Mesendoderm (in vitro differentiated cells): ENCODE data around the gene ASTN2.

ENCODE experiments used
- DNase-seq: peaks from one replicate; pipeline ENCODE4 v3.0.0; 2013
- H2AK5ac ChIP-seq: 2 replicates; pipeline ENCODE4 v1.6.1; 2013; ENCODE audit warnings: low read length, inconsistent platforms
- H2BK120ac ChIP-seq: 2 replicates; pipeline ENCODE4 v1.6.1; 2013; ENCODE audit warnings: low read depth, mild to moderate bottlenecking, low read length, moderate library complexity, mixed read lengths
- H2BK15ac ChIP-seq: replicated peaks from 2 replicates; pipeline ENCODE4 v1.6.1; 2013; ENCODE audit warnings: low read depth, mild to moderate bottlenecking, moderate library complexity
- H2BK5ac ChIP-seq: 2 replicates; pipeline ENCODE4 v1.6.1; 2013; ENCODE audit warnings: low read length, inconsistent platforms
- H3K18ac ChIP-seq: 2 replicates; pipeline ENCODE4 v1.6.1; 2013; ENCODE audit warnings: mild to moderate bottlenecking, low read length, mixed read lengths
- H3K23ac ChIP-seq: one replicate; pipeline ENCODE4 v1.6.1; 2013; ENCODE audit warnings: low read length
- H3K27ac ChIP-seq: 2 replicates; pipeline ENCODE4 v1.5.1; 2013; ENCODE audit warnings: low read depth, mild to moderate bottlenecking, inconsistent platforms, low read length, moderate library complexity
- H3K27me3 ChIP-seq: 2 replicates; pipeline ENCODE4 v1.6.1; 2013; ENCODE audit warnings: low read length, control low read depth, mild to moderate bottlenecking, inconsistent platforms; ENCODE audit not compliant: insufficient read depth, poor library complexity
- H3K36me3 ChIP-seq: 2 replicates; pipeline ENCODE4 v1.6.1; 2013; ENCODE audit warnings: low read length, inconsistent platforms; ENCODE audit not compliant: control insufficient read depth, insufficient read depth
- H3K4ac ChIP-seq: one replicate; pipeline ENCODE4 v1.6.1; 2013; ENCODE audit warnings: low read depth, mild to moderate bottlenecking, low read length, moderate library complexity
- H3K4me1 ChIP-seq: 2 replicates; pipeline ENCODE4 v1.6.1; 2013; ENCODE audit warnings: low read depth, low read length, inconsistent platforms; ENCODE audit not compliant: control insufficient read depth
- H3K4me2 ChIP-seq: 2 replicates; pipeline ENCODE4 v1.6.1; 2013; ENCODE audit warnings: low read length
- H3K4me3 ChIP-seq: 2 replicates; pipeline ENCODE4 v1.5.1; 2013; ENCODE audit warnings: mild to moderate bottlenecking, low read length
- H3K56ac ChIP-seq: one replicate; pipeline ENCODE4 v1.6.1; 2013; ENCODE audit warnings: low read length
- H3K79me1 ChIP-seq: 2 replicates; pipeline ENCODE4 v1.6.1; 2013; ENCODE audit warnings: low read length, inconsistent platforms
- H3K79me2 ChIP-seq: 2 replicates; pipeline ENCODE4 v1.6.1; 2013; ENCODE audit warnings: mild to moderate bottlenecking, low read length; ENCODE audit not compliant: control insufficient read depth, insufficient read depth
- H3K9ac ChIP-seq: 2 replicates; pipeline ENCODE4 v1.6.1; 2013; ENCODE audit warnings: low read length, inconsistent platforms
- H4K5ac ChIP-seq: one replicate; pipeline ENCODE4 v1.6.1; 2013; ENCODE audit warnings: low read length
- H4K8ac ChIP-seq: one replicate; pipeline ENCODE4 v1.6.1; 2013; ENCODE audit warnings: low read depth, mild to moderate bottlenecking, control low read depth, low read length, moderate library complexity
- WGBS: extraction: QIAGEN DNeasy Blood & Tissue Kit; methylation state at CpG from one replicate; pipeline ENCODE4 v1.1.7; 2013; ENCODE audit warnings: low lambda C conversion rate, missing lambda C conversion rate; ENCODE audit not compliant: insufficient coverage; ENCODE audit errors: extremely low coverage; 5-methylcytosine and 5-hydroxymethylcytosine counted together

ASTN2 gene

GRCh38 chr9:116940614-116941215, 474.1 kb downstream of the ASTN2 start:
- WGBS: no CpG with 5 or more reads among the region's 4 CpGs
- no peak overlapping the region for H3K4ac ChIP-seq

DNA sequence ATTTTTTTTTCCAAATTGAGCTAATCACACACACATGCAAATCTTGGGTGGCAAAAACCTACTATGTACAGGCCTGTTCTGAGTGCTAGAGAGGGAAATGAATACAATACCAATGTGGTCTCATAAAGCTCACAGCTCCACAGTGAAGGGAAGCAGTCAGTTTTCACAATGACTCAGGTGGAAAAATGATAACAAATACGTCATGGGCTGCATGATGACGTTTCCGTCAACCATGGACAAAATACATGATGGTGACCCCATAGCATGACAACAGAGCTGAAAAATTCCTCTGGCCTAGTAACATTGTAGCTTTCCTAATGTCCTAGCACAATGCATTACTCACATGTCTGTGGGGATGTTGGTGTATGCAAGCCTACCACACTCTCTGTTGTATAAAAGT, 475.2 kb downstream of the ASTN2 start:
- Histone ChIP-seq H3K18ac (no peak overlapping the region), H2BK5ac (no peak overlapping the region), H3K79me2 (no peaks in the 10 kb centered on the region), H2BK120ac (no peak overlapping the region), H4K8ac (no peak overlapping the region), H3K4me2 (no peak overlapping the region), H3K23ac (no peak overlapping the region), H3K4ac (no peak overlapping the region), H4K5ac (no peak overlapping the region), H3K9ac (no peak overlapping the region), H3K4me1 (no peaks in the 10 kb centered on the region), H2AK5ac (no peak overlapping the region), H3K27ac (no peak overlapping the region), H3K36me3 (no peaks in the 10 kb centered on the region), H3K56ac (no peak overlapping the region), H3K79me1 (no peaks in the 10 kb centered on the region), H3K4me3 (no peak overlapping the region), H3K27me3 (no peaks in the 10 kb centered on the region), H2BK15ac (no peak overlapping the region)
- WGBS: no CpG with 5 or more reads among the region's 3 CpGs
- no peak for DNase-seq

More at GRCh38 chr9:116940614-116941215, 474.1 kb downstream of the ASTN2 start:
- no peak overlapping the region for H2BK5ac ChIP-seq
- H2AK5ac ChIP-seq: no peak overlapping the region
- H3K36me3 ChIP-seq: no peaks in the 10 kb centered on the region
- H3K23ac ChIP-seq: no peak overlapping the region
- no peak overlapping the region for H3K56ac ChIP-seq
- H3K4me1 ChIP-seq: peaks cover 4% of the 10 kb centered on the region
- H3K27me3 ChIP-seq: no peaks in the 10 kb centered on the region
- H2BK15ac ChIP-seq: no peak overlapping the region
- no peak overlapping the region for H3K18ac ChIP-seq
- no peak overlapping the region for H3K27ac ChIP-seq
- H3K9ac ChIP-seq: no peak overlapping the region
- H3K4me2 ChIP-seq: no peak overlapping the region
- no peak overlapping the region for H4K5ac ChIP-seq
- DNase-seq: no peak
- H4K8ac ChIP-seq: no peak overlapping the region
- H3K4me3 ChIP-seq: no peak overlapping the region
- no peaks in the 10 kb centered on the region for H3K79me1 ChIP-seq
- no peaks in the 10 kb centered on the region for H3K79me2 ChIP-seq
- H2BK120ac ChIP-seq: no peak overlapping the region

DNA sequence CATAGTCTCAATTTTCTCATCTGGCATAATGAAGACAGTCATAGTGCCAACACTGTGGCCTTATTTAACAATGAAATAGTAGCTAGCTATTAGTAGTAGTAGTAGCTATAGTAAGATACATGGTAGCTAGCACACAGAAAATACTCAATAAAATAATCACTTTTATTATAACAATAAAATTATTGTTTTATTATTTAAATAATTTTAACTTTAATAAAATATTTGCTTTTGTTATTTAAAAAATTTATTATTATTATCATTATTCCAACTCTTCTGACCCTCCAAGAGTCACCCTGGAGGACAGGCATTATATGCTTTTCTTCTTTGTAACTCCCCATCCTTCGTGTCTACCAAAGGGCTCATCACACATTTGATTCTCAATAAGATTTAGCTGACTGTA, 475.7 kb downstream of the ASTN2 start:
- Histone ChIP-seq H3K4ac (no peak overlapping the region), H3K9ac (no peak overlapping the region), H3K27me3 (no peaks in the 10 kb centered on the region), H2AK5ac (no peak overlapping the region), H2BK5ac (no peak overlapping the region), H3K23ac (no peak overlapping the region), H3K79me2 (no peaks in the 10 kb centered on the region), H3K4me1 (no peaks in the 10 kb centered on the region), H2BK15ac (no peak overlapping the region), H2BK120ac (no peak overlapping the region), H3K27ac (no peak overlapping the region), H3K18ac (no peak overlapping the region), H3K4me2 (no peak overlapping the region), H3K79me1 (no peaks in the 10 kb centered on the region), H4K5ac (no peak overlapping the region), H4K8ac (no peak overlapping the region), H3K36me3 (no peaks in the 10 kb centered on the region), H3K56ac (no peak overlapping the region), H3K4me3 (no peak overlapping the region)
- no peak for DNase-seq
- WGBS: no CpG with 5 or more reads among the region's 1 CpG

GRCh38 chr9:116937361-116937760, 477.5 kb downstream of the ASTN2 start:
- H3K79me1 ChIP-seq: no peaks in the 10 kb centered on the region
- H2BK15ac ChIP-seq: no peak overlapping the region
- H3K4me3 ChIP-seq: no peak overlapping the region
- no peak for DNase-seq
- H3K4me1 ChIP-seq: no peaks in the 10 kb centered on the region
- no peak overlapping the region for H3K18ac ChIP-seq
- H3K27ac ChIP-seq: no peak overlapping the region
- no peak overlapping the region for H3K56ac ChIP-seq
- no peak overlapping the region for H3K23ac ChIP-seq
- H4K8ac ChIP-seq: no peak overlapping the region
- no peak overlapping the region for H2BK120ac ChIP-seq
- no peak overlapping the region for H2AK5ac ChIP-seq
- no peak overlapping the region for H3K4me2 ChIP-seq
- no peaks in the 10 kb centered on the region for H3K79me2 ChIP-seq
- H3K27me3 ChIP-seq: no peaks in the 10 kb centered on the region
- H2BK5ac ChIP-seq: no peak overlapping the region
- no peak overlapping the region for H3K4ac ChIP-seq
- H4K5ac ChIP-seq: no peak overlapping the region
- H3K36me3 ChIP-seq: no peaks in the 10 kb centered on the region
- H3K9ac ChIP-seq: no peak overlapping the region

GRCh38 chr9:116935149-116935897, 479.5 kb downstream of the ASTN2 start:
- no peak overlapping the region for H2BK5ac ChIP-seq
- no peak overlapping the region for H2AK5ac ChIP-seq
- no peak overlapping the region for H4K5ac ChIP-seq
- no peak overlapping the region for H3K9ac ChIP-seq
- DNase-seq: no peak
- no peaks in the 10 kb centered on the region for H3K79me1 ChIP-seq
- H3K36me3 ChIP-seq: no peaks in the 10 kb centered on the region
- no peaks in the 10 kb centered on the region for H3K79me2 ChIP-seq
- H2BK120ac ChIP-seq: no peak overlapping the region
- peaks cover 2% of the 10 kb centered on the region for H3K4me1 ChIP-seq
- no CpG with 5 or more reads among the region's 5 CpGs for WGBS
- H4K8ac ChIP-seq: no peak overlapping the region
- H3K56ac ChIP-seq: no peak overlapping the region
- no peak overlapping the region for H3K18ac ChIP-seq
- H3K23ac ChIP-seq: no peak overlapping the region
- H3K4me3 ChIP-seq: no peak overlapping the region
- H3K27me3 ChIP-seq: no peaks in the 10 kb centered on the region
- H3K27ac ChIP-seq: no peak overlapping the region
- no peak overlapping the region for H2BK15ac ChIP-seq
- no peak overlapping the region for H3K4ac ChIP-seq
- H3K4me2 ChIP-seq: no peak overlapping the region

DNA sequence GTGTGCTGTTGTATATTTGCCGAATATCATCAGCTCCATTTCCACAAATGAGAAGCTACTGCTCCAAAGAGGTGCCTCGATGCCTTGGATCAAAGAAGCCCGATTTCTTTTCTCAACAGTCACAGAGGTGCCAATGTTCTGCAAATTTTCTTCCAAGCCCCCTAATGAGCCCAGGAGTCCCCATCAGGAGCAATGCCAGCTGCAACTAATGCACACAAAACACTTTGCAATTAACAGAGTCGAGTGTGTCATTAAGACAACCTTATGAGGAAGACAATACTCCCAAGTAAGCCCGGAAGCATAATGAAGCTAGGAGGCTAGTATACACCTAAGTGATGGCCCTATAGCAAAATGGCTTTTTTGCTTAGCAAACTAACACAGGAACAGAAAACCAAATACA, 480.7 kb downstream of the ASTN2 start:
- Histone ChIP-seq H3K79me1 (no peaks in the 10 kb centered on the region), H3K9ac (no peak overlapping the region), H2BK15ac (no peak overlapping the region), H2BK5ac (no peak overlapping the region), H3K79me2 (no peaks in the 10 kb centered on the region), H3K4me2 (no peak overlapping the region), H4K8ac (no peak overlapping the region), H2AK5ac (no peak overlapping the region), H2BK120ac (no peak overlapping the region), H3K4ac (no peak overlapping the region), H3K18ac (no peak overlapping the region), H3K23ac (no peak overlapping the region), H4K5ac (no peak overlapping the region), H3K4me1 (peaks cover 8% of the 10 kb centered on the region), H3K36me3 (no peaks in the 10 kb centered on the region), H3K4me3 (no peak overlapping the region), H3K27ac (no peak overlapping the region), H3K56ac (no peak overlapping the region), H3K27me3 (no peaks in the 10 kb centered on the region)
- no CpG with 5 or more reads among the region's 5 CpGs for WGBS
- DNase-seq: no peak
